SJCRH30 (cell line): ENCODE results near the gene SLC9A9. TPM values are rescaled to one million over a fixed set of nuclear protein-coding genes. Genes with fewer than 3 reads are reported as not detected.

Experiments used
- DNase-seq, 2 experiments: peaks; one replicate each; pipeline ENCODE4 v3.0.0-alpha.2; 2015 to 2020
- H3K27ac ChIP-seq: fragments of 250-450 bp; sonication (Bioruptor Pico); 2 replicates; pipeline ENCODE4 v1.5.1; 2020; ENCODE audit warnings: mild to moderate bottlenecking, moderate library complexity
- H3K27me3 ChIP-seq: fragments of 250-450 bp; sonication (Bioruptor Pico); 2 replicates; pipeline ENCODE4 v1.5.1; 2020; ENCODE audit warnings: mild to moderate bottlenecking, moderate library complexity
- H3K36me3 ChIP-seq: fragments of 250-450 bp; sonication (Bioruptor Pico); 2 replicates; pipeline ENCODE4 v1.5.1; 2020; ENCODE audit warnings: mild to moderate bottlenecking, moderate library complexity
- H3K4me1 ChIP-seq: fragments of 250-450 bp; sonication (Bioruptor Pico); 2 replicates; pipeline ENCODE4 v1.5.1; 2020; ENCODE audit warnings: mild to moderate bottlenecking, moderate library complexity
- H3K4me3 ChIP-seq: fragments of 250-450 bp; sonication (Bioruptor Pico); 2 replicates; pipeline ENCODE4 v1.5.1; 2020; ENCODE audit warnings: mild to moderate bottlenecking, moderate library complexity
- H3K9me3 ChIP-seq: fragments of 250-450 bp; sonication (Bioruptor Pico); replicated peaks from 2 replicates; pipeline ENCODE4 v1.5.1; 2020; ENCODE audit warnings: mild to moderate bottlenecking, moderate library complexity
- total RNA-seq: library from RNA; depleted of rRNA; stranded (reverse); fragments of >200 nt; shearing (Covaris generic); gene quantifications from 2 replicates; pipeline ENCODE4 v1.2.3, GENCODE V29; 2014

The SLC9A9 gene
- total RNA-seq, 1 experiment from 2014 or later, result 1.4 TPM

DNA sequence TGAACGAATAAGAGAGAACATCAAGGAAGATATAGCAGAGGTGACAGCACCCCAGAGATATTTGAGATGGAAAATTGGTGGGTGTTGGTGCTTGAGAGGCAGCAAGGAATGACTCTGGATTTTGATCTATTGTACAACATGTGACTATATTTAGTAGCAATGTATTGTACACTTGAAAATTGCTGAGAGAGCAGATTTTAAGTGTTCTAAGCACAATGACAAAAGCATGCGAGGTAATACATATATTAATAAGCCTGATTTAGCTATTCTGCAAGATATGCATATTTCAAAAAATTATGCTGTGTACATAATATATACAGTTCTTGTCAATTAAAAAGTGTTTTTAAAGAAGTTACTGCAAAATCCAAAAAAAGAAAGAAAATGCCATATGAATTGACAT, 194.3 kb downstream of the SLC9A9 start:
- Histone ChIP-seq H3K36me3 (no peaks in the 10 kb centered on the region), H3K27me3 (no peaks in the 10 kb centered on the region), H3K27ac (no peak overlapping the region), H3K4me3 (no peak overlapping the region), H3K4me1 (no peaks in the 10 kb centered on the region), H3K9me3 (no peaks in the 10 kb centered on the region)
- no peak for DNase-seq

DNA sequence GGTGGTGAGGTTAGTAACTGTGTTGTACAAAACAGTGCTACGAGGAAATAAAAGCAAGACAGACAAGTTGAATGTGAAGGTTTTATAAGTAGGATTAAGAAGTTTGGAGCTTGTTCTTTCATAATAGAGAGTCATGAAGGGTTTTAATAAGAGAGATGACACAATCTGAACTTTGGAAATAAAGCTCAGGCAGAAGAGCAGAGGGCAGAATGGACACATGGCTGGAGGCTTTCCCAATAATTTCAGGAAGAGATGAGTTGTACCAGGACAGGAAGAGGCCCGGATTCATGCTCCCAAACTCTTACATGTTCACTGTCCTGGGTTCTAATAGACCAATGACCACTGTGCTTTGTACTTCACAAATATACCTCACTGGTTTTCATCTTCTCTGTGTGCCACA, 194.8 kb downstream of the SLC9A9 start:
- Histone ChIP-seq H3K9me3 (no peaks in the 10 kb centered on the region), H3K4me3 (no peak overlapping the region), H3K27me3 (no peaks in the 10 kb centered on the region), H3K27ac (no peak overlapping the region), H3K36me3 (no peaks in the 10 kb centered on the region), H3K4me1 (no peaks in the 10 kb centered on the region)
- no peak for DNase-seq

- no peaks in the 10 kb centered on the region for H3K4me1 ChIP-seq
Observed at GRCh38 chr3:143652118-143652517, 196.2 kb downstream of the SLC9A9 start.

GRCh38 chr3:143650827-143651226, 197.4 kb downstream of the SLC9A9 start:
- H3K9me3 ChIP-seq, result no peaks in the 10 kb centered on the region
- no peak for DNase-seq
- no peak overlapping the region for H3K27ac ChIP-seq
- H3K36me3 ChIP-seq, result no peaks in the 10 kb centered on the region
- no peaks in the 10 kb centered on the region for H3K27me3 ChIP-seq
- H3K4me3 ChIP-seq, result no peak overlapping the region
- H3K4me1 ChIP-seq, result no peaks in the 10 kb centered on the region

More at GRCh38 chr3:143652118-143652517, 196.2 kb downstream of the SLC9A9 start:
- no peak for DNase-seq
- no peak overlapping the region for H3K4me3 ChIP-seq
- H3K36me3 ChIP-seq, result no peaks in the 10 kb centered on the region
- H3K27me3 ChIP-seq, result no peaks in the 10 kb centered on the region
- no peaks in the 10 kb centered on the region for H3K9me3 ChIP-seq
- H3K27ac ChIP-seq, result no peak overlapping the region

GRCh38 chr3:143650120-143650519, 198.1 kb downstream of the SLC9A9 start:
- no peak overlapping the region for H3K27ac ChIP-seq
- H3K4me3 ChIP-seq, result no peak overlapping the region
- H3K4me1 ChIP-seq, result no peaks in the 10 kb centered on the region
- DNase-seq, result no peak
- H3K27me3 ChIP-seq, result no peaks in the 10 kb centered on the region
- no peaks in the 10 kb centered on the region for H3K36me3 ChIP-seq
- H3K9me3 ChIP-seq, result no peaks in the 10 kb centered on the region

- no peak overlapping the region for H3K27ac ChIP-seq
- H3K4me3 ChIP-seq, result no peak overlapping the region
- H3K4me1 ChIP-seq, result no peaks in the 10 kb centered on the region
- no peaks in the 10 kb centered on the region for H3K27me3 ChIP-seq
- no peaks in the 10 kb centered on the region for H3K9me3 ChIP-seq
- peak in 1 of 2 experiments; percentile 27 for DNase-seq
- no peaks in the 10 kb centered on the region for H3K36me3 ChIP-seq
Observed at GRCh38 chr3:143648708-143649107, 199.6 kb downstream of the SLC9A9 start.

DNA sequence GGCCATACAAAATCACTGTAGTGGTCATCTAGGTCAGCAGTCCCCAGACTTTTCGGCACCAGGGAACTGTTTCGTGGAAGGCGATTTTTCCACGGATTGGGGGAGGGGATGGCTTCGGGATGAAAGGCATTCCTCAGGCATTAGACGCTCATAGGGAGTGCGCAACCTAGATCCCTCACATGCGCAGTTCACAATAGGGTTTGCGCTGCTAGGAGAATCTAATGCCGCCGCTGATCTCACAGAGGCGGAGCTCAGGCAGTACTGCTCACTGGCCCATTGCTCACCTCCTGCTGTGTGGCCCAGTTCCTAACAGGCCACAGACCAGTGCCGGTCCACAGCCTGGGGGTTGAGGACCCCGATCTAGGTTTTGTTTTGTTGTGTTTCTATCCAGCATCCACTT, 200.1 kb downstream of the SLC9A9 start:
- no peak for DNase-seq

GRCh38 chr3:143644370-143645089, 203.7 kb downstream of the SLC9A9 start:
- Histone ChIP-seq H3K4me3 (no peak overlapping the region), H3K36me3 (no peaks in the 10 kb centered on the region), H3K27ac (no peak overlapping the region), H3K9me3 (no peaks in the 10 kb centered on the region), H3K4me1 (no peaks in the 10 kb centered on the region), H3K27me3 (no peaks in the 10 kb centered on the region; the same call in 1 of the 2 replicates)
- DNase-seq, result peak; percentile 40 to 70

More for the DNA sequence above, 200.1 kb downstream of the SLC9A9 start:
- no peak overlapping the region for H3K4me3 ChIP-seq
- H3K36me3 ChIP-seq, result no peaks in the 10 kb centered on the region
- H3K9me3 ChIP-seq, result no peaks in the 10 kb centered on the region
- H3K27me3 ChIP-seq, result no peaks in the 10 kb centered on the region; the same call in 1 of the 2 replicates
- H3K4me1 ChIP-seq, result no peaks in the 10 kb centered on the region
- H3K27ac ChIP-seq, result no peak overlapping the region

- Histone ChIP-seq H3K4me3 (no peak overlapping the region), H3K27ac (no peak overlapping the region), H3K36me3 (no peaks in the 10 kb centered on the region), H3K27me3 (no peaks in the 10 kb centered on the region; the same call in 1 of the 2 replicates), H3K9me3 (no peaks in the 10 kb centered on the region), H3K4me1 (no peaks in the 10 kb centered on the region)
- no peak for DNase-seq
Observed at GRCh38 chr3:143643905-143644304, 204.4 kb downstream of the SLC9A9 start.

GRCh38 chr3:143640774-143641173, 207.5 kb downstream of the SLC9A9 start:
- DNase-seq, result no peak
- H3K27me3 ChIP-seq, result no peaks in the 10 kb centered on the region; the same call in 1 of the 2 replicates
- H3K4me3 ChIP-seq, result no peak overlapping the region
- H3K9me3 ChIP-seq, result peaks cover 3% of the 10 kb centered on the region; the same call in 1 of the 2 replicates
- H3K36me3 ChIP-seq, result no peaks in the 10 kb centered on the region
- no peak overlapping the region for H3K27ac ChIP-seq
- no peaks in the 10 kb centered on the region for H3K4me1 ChIP-seq

DNA sequence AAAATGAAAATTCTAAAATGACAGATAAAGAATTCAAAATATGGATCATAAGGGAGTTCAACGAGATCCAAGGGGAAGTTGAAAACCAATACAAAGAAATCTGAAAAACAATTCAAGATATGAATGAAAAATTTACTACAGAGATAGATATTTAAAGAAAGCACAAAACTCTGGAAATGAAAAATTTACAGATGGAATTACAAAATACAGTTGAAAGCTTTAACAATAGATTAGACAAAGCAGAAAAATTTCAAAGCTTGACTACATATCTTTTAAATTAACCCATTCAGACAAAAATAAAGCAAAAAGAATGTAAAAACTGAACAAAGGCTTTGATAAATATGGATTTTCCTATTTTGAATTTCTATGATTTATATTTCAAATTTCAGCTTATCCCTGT, 211.1 kb downstream of the SLC9A9 start:
- Histone ChIP-seq H3K27ac (no peak overlapping the region), H3K36me3 (no peaks in the 10 kb centered on the region), H3K4me1 (no peaks in the 10 kb centered on the region), H3K27me3 (no peaks in the 10 kb centered on the region), H3K9me3 (peaks cover 3% of the 10 kb centered on the region; the same call in 1 of the 2 replicates), H3K4me3 (no peak overlapping the region)
- DNase-seq, result no peak

GRCh38 chr3:143634991-143635390, 213.3 kb downstream of the SLC9A9 start:
- Histone ChIP-seq H3K4me1 (no peaks in the 10 kb centered on the region), H3K27ac (no peak overlapping the region)

GRCh38 chr3:143634427-143634826, 213.8 kb downstream of the SLC9A9 start:
- H3K36me3 ChIP-seq, result no peaks in the 10 kb centered on the region
- DNase-seq, result no peak
- H3K27ac ChIP-seq, result no peak overlapping the region
- no peaks in the 10 kb centered on the region for H3K27me3 ChIP-seq
- no peak overlapping the region for H3K4me3 ChIP-seq
- H3K4me1 ChIP-seq, result no peaks in the 10 kb centered on the region
- peaks cover 3% of the 10 kb centered on the region; the same call in 1 of the 2 replicates for H3K9me3 ChIP-seq

More at GRCh38 chr3:143634991-143635390, 213.3 kb downstream of the SLC9A9 start:
- H3K9me3 ChIP-seq, result peaks cover 3% of the 10 kb centered on the region; the same call in 1 of the 2 replicates
- no peak overlapping the region for H3K4me3 ChIP-seq
- no peaks in the 10 kb centered on the region for H3K36me3 ChIP-seq
- H3K27me3 ChIP-seq, result no peaks in the 10 kb centered on the region
- DNase-seq, result no peak

GRCh38 chr3:143633816-143634215, 214.5 kb downstream of the SLC9A9 start:
- Histone ChIP-seq H3K27ac (no peak overlapping the region), H3K9me3 (peaks cover 3% of the 10 kb centered on the region; the same call in 1 of the 2 replicates), H3K4me1 (no peaks in the 10 kb centered on the region), H3K36me3 (no peaks in the 10 kb centered on the region), H3K27me3 (no peaks in the 10 kb centered on the region), H3K4me3 (no peak overlapping the region)
- peak in 1 of 2 experiments; percentile 17 for DNase-seq

DNA sequence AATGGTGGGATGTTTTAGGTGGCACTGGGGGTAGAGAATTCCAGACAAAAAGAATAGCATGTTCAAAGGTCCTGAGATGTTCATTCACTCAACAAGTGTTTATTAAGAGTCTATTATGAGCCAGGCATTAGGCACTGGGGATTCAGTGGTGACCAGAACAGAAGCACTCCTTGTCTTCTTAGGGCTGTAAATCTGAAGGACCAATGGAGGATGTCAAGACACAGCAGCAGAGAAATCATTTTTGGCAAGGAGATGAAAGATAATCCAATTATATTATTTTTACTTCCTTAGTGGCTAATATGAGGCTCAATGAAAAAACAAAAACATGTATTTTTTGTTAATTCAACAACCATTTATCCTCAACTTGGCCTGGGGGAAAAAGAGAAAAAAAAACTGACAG, 218.5 kb downstream of the SLC9A9 start:
- no peak overlapping the region for H3K27ac ChIP-seq
- H3K4me1 ChIP-seq, result no peaks in the 10 kb centered on the region
- H3K27me3 ChIP-seq, result no peaks in the 10 kb centered on the region
- DNase-seq, result no peak
- no peaks in the 10 kb centered on the region for H3K36me3 ChIP-seq
- no peak overlapping the region for H3K4me3 ChIP-seq
- H3K9me3 ChIP-seq, result no peaks in the 10 kb centered on the region

GRCh38 chr3:143628971-143629370, 219.3 kb downstream of the SLC9A9 start:
- Histone ChIP-seq H3K4me1 (no peaks in the 10 kb centered on the region), H3K4me3 (no peak overlapping the region), H3K27ac (no peak overlapping the region), H3K9me3 (no peaks in the 10 kb centered on the region), H3K36me3 (no peaks in the 10 kb centered on the region), H3K27me3 (no peaks in the 10 kb centered on the region)
- DNase-seq, result no peak
